ENCODE data around the gene PPRC1. TPM values are rescaled to one million over a fixed set of nuclear protein-coding genes. Genes with fewer than 3 reads are reported as not detected.

The PPRC1 gene
- total RNA-seq, 1 donor from 2014 or later, result 68.3 TPM

DNA sequence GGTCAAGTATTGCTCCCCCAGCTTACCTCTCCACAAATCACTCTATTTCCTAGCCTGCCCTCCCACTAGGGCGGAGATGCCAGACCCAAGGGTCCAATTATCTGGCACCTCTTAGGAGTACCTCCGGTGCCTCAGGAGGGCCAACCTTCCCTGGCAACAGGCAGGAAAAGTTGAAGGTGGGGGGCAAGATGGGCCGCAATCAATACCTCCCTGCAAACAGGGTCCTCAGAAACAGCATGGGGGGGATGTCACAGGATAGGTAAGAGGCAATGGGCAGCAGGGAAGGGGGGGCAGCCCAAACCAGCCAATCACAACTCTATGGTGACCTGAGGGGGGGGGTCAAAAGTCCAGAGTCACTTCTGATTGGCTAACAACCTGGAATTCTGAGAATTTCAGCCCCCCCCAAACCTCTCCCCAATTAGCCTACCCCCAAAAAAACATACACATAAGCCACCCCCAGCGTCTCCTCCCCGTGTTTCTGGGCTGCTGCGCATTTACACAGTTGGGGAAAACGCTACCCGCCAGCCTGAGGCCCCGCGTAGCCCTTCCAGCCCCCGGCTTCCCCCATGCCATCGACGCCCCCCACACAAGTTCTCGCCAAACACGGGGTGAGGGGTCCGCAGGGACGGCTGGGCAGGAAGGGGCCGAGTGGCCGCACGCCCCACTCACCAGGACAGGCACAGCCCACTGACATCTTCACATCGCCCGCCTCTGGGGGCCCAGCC, 13.3 kb upstream of the PPRC1 start:
- no peak for DNase-seq (ENCODE audit: low read depth, low spot score)
- Mint-ChIP-seq H3K9me3 (no peaks in the 10 kb centered on the region), H3K27ac (ENCODE audit: unreplicated experiment) (peak overlapping the region; percentile 19), H3K4me3 (peak overlapping the region; percentile 94), H3K4me1 (peaks cover 68% of the 10 kb centered on the region), H3K36me3 (ENCODE audit: low read depth) (no peaks in the 10 kb centered on the region), H3K27me3 (ENCODE audit: low read depth) (no peaks in the 10 kb centered on the region)
- TF ChIP-seq, protein P1, sequence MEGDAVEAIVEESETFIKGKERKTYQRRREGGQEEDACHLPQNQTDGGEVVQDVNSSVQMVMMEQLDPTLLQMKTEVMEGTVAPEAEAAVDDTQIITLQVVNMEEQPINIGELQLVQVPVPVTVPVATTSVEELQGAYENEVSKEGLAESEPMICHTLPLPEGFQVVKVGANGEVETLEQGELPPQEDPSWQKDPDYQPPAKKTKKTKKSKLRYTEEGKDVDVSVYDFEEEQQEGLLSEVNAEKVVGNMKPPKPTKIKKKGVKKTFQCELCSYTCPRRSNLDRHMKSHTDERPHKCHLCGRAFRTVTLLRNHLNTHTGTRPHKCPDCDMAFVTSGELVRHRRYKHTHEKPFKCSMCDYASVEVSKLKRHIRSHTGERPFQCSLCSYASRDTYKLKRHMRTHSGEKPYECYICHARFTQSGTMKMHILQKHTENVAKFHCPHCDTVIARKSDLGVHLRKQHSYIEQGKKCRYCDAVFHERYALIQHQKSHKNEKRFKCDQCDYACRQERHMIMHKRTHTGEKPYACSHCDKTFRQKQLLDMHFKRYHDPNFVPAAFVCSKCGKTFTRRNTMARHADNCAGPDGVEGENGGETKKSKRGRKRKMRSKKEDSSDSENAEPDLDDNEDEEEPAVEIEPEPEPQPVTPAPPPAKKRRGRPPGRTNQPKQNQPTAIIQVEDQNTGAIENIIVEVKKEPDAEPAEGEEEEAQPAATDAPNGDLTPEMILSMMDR (conservative IDR thresholded peaks at IDR 0.05), result no peak

DNA sequence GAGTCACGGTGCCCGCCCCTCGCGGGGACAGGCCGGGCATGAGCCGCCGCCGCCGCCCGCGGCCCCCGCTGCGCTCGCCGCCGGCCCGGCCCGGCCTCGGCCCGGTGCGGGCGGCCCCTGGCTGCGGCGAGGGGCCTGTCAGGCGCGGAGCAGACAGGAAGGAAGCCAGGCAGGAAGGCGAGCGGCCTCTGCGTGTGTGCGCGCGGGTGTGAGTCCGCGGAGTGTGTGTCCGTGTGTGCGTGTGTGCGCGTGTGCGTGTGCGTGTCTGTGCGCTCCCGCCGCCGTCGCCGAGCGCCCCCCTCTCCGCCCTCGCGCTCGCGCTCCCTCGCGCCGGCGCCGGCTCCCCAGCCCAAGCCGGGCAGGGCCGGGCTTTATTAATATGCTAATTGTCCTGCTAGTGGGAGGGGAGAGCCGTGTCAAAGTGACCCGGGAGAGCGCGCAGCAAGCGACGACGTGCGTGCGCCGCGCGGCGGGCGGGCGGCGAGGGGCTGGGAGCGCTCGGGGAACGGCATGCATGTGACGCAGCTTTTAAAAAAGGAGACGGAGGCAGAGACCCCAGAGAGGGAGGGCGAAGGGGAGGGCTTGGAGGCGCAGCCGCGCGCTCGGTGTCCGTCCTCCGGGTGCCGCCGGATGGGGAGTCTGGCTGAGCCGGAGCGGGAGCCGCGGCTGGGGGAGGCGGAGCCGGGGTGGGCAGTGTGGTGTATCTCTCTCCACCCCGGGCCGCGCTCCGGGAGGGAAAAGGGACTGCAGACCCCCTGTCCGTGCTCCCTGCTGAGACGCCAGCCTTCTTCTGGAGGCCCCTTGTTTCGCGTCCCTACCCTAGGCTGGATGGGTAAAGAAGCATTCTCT, 12.5 kb upstream of the PPRC1 start, which contains the start of gene LDB1:
Gene LDB1, minus strand, starts transcription at position 227 of the 849 bp plus-strand sequence. CDS start 258 bp downstream, outside the sequence.
- H3K4me1 Mint-ChIP-seq, result peaks cover 62% of the 10 kb centered on the region
- TF ChIP-seq, protein P1 (conservative IDR thresholded peaks at IDR 0.05), result no peak
- no peaks in the 10 kb centered on the region for H3K36me3 Mint-ChIP-seq (ENCODE audit: low read depth)
- peak within 1 kb of the TSS; percentile 94 for H3K4me3 Mint-ChIP-seq
- H3K9me3 Mint-ChIP-seq, result no peaks in the 10 kb centered on the region
- no peaks in the 10 kb centered on the region for H3K27me3 Mint-ChIP-seq (ENCODE audit: low read depth)
- H3K27ac Mint-ChIP-seq (ENCODE audit: unreplicated experiment), result peak within 1 kb of the TSS; percentile 96
- DNase-seq (ENCODE audit: low read depth, low spot score), result peak; percentile 77

DNA sequence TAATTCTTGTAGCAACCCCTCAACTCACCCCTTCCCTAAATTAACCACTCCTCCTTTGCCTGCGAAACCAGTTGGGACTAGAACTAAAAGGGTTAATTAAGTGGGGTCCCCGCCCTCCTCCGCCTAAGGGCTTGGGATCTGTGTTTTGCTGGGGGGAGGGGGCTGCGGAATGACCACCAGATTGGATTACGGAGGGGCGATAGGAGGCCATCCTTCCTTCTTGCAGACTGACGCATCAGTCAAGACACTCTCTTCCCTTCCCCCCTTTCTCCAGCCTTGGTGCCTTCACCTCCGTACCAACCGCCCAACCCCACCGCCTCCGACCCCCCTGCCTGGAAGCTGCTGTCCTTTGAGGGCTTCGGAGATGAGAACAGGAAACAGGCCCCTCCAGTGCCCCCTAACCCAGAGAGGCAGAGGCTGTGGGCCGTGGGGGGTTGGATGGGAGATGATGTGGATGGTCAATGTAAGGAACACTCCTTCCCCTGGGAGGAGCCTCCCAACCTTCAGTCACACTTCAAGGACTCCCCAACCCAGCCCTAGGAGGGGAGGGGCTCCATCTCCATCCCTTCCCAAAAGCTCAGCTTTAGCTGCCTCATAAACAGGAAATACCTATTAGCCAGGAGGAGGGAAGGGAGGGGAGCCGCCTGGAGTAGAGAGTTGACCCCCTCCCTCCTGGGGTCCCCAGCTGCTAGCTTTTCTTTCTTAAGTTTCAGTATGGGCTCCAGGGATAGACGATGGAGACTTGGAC, 11.7 kb upstream of the PPRC1 start:
- Mint-ChIP-seq H3K4me1 (peaks cover 54% of the 10 kb centered on the region), H3K27me3 (ENCODE audit: low read depth) (no peaks in the 10 kb centered on the region), H3K36me3 (ENCODE audit: low read depth) (no peaks in the 10 kb centered on the region), H3K27ac (ENCODE audit: unreplicated experiment) (peak overlapping the region; percentile 96), H3K4me3 (peak overlapping the region; percentile 93), H3K9me3 (no peaks in the 10 kb centered on the region)
- DNase-seq (ENCODE audit: low read depth, low spot score), result peak; percentile 51
- TF ChIP-seq, protein P1 (conservative IDR thresholded peaks at IDR 0.05), result no peak

DNA sequence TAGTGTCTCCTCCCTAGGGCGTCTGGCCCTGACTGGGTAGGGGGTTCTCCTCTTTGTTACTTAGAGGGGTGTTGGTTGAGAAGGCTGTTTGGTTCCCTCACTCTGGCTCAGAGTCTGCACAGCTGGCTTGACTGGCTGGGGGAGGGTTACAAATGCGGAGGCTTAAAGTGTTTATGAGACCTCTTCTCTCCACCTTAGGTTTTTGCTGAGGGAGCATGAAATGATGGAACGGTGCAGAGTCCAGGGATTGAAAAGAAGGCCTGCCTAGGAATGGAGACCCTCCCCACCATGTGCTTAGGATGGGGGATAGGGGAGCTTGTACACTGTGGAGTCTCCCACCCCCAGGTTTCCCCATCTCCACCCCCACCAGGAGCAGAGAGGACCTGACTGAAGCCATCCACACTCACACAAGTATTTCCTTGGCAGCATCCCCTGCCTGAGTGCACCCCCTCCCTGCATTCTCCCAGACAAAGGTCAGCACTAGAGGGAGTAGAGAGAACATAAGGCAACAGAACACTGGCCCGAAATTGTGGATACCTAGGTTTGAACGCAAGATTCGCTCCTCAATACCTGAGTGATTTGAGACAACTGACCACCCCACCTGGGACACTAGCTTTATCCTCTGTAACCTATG, 11.0 kb upstream of the PPRC1 start:
- no peak for DNase-seq (ENCODE audit: low read depth, low spot score)
- peak overlapping the region; percentile 96 for H3K27ac Mint-ChIP-seq (ENCODE audit: unreplicated experiment)
- peaks cover 47% of the 10 kb centered on the region for H3K4me1 Mint-ChIP-seq
- H3K36me3 Mint-ChIP-seq (ENCODE audit: low read depth), result no peaks in the 10 kb centered on the region
- TF ChIP-seq, protein P1 (conservative IDR thresholded peaks at IDR 0.05), result no peak
- peak overlapping the region; percentile 93 for H3K4me3 Mint-ChIP-seq
- no peaks in the 10 kb centered on the region for H3K9me3 Mint-ChIP-seq
- no peaks in the 10 kb centered on the region for H3K27me3 Mint-ChIP-seq (ENCODE audit: low read depth)

DNA sequence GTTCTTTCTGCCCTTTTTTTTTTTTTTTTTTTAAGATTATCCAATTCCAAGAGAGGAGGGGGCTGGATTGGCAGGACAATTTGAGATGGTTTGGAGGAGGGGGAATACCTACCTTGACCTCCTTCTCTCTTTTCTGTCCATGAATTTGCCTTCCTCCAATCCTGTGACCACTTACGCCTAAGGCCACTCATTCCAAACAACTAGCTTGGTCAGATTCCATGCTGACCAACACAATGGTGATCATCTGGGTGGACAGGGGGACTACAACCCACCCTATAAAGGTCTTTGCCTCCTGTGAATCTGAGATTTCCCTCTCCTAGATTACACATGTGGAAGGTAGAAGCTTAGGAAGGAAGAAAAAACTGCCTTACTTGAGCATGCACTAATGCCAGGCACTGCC, 10.4 kb upstream of the PPRC1 start:
- no peaks in the 10 kb centered on the region for H3K36me3 Mint-ChIP-seq (ENCODE audit: low read depth)
- H3K27ac Mint-ChIP-seq (ENCODE audit: unreplicated experiment), result peak overlapping the region; percentile 86
- no peak for DNase-seq (ENCODE audit: low read depth, low spot score)
- no peaks in the 10 kb centered on the region for H3K27me3 Mint-ChIP-seq (ENCODE audit: low read depth)
- H3K9me3 Mint-ChIP-seq, result no peaks in the 10 kb centered on the region
- peaks cover 41% of the 10 kb centered on the region for H3K4me1 Mint-ChIP-seq
- TF ChIP-seq, protein P1 (conservative IDR thresholded peaks at IDR 0.05), result no peak
- H3K4me3 Mint-ChIP-seq, result peak overlapping the region; percentile 93
